Panc1 (cell line): ENCODE results near the gene PRKAG2. TPM values are rescaled to one million over a fixed set of nuclear protein-coding genes. Genes with fewer than 3 reads are reported as not detected.

ENCODE experiments used
- ATAC-seq: fragments of 200-7000 bp; cut with Tn5 transposase; 2 replicates; pipeline ENCODE4 v1.9.1; 2020; ENCODE audit warnings: mild to moderate bottlenecking, moderate library complexity
- BruUV-seq: library from RNA; stranded (reverse); fragments of 400-500 nt; replicated peaks from 2 replicates; lab custom pipeline; 2021; lab: Mats Ljungman, UMichigan
- CTCF ChIA-PET: fragments of 300-600 bp; sonication (Branson Sonifier 250); formaldehyde crosslinking; loops from one replicate; lab custom pipeline; 2022; ENCODE audit warnings: antibody characterized with exemption; lab: Charles Lee
- POLR2A ChIA-PET: fragments of 300-600 bp; sonication (Branson Sonifier 250); formaldehyde crosslinking; loops from one replicate; lab custom pipeline; 2022; ENCODE audit warnings: antibody characterized with exemption; lab: Charles Lee
- DNase-seq: peaks from one replicate; pipeline ENCODE4 v3.0.0-alpha.2; 2010; ENCODE audit warnings: low read depth, low spot score
- H3K27ac ChIP-seq: 2 replicates; pipeline ENCODE4 v1.5.1; 2011; ENCODE audit warnings: mild to moderate bottlenecking, low read length, inconsistent platforms
- H3K27me3 ChIP-seq: fragments of 200-500 bp; sonication (Bioruptor generic); 2 replicates; pipeline ENCODE4 v1.6.0; 2014; ENCODE audit warnings: low read length, inconsistent platforms; ENCODE audit not compliant: control insufficient read depth, insufficient read depth
- H3K36me3 ChIP-seq: fragments of 200-500 bp; sonication (Bioruptor generic); 2 replicates; pipeline ENCODE4 v1.5.1; 2014; ENCODE audit warnings: inconsistent platforms, mild to moderate bottlenecking, low read length, moderate library complexity; ENCODE audit not compliant: control insufficient read depth, insufficient read depth
- H3K4me1 ChIP-seq: 2 replicates; pipeline ENCODE4 v1.5.1; 2011; ENCODE audit warnings: inconsistent platforms, mild to moderate bottlenecking, low read length, moderate library complexity; ENCODE audit not compliant: control insufficient read depth, insufficient read depth
- H3K4me3 ChIP-seq, 2 experiments: 2 replicates each; pipeline ENCODE4 v1.5.1; 2011 to 2012; ENCODE audit warnings: low read depth in 2 of 2, low read length in 2 of 2, mild to moderate bottlenecking in 2 of 2, inconsistent platforms in 1 of 2, moderate library complexity in 1 of 2
- H3K9me3 ChIP-seq: fragments of 200-500 bp; sonication (Bioruptor generic); 2 replicates; pipeline ENCODE4 v1.5.1; 2014; ENCODE audit warnings: low read depth, mild to moderate bottlenecking, inconsistent platforms, low read length, moderate library complexity; ENCODE audit not compliant: control insufficient read depth, insufficient read depth
- CTCF ChIP-seq: fragments of 450-650 bp; IDR thresholded peaks from 2 replicates; pipeline ENCODE4 v1.5.1; 2017; ENCODE audit warnings: mild to moderate bottlenecking
- POLR2AphosphoS5 ChIP-seq: IDR thresholded peaks from 2 replicates; pipeline ENCODE4 v1.6.1; 2012; ENCODE audit warnings: mild to moderate bottlenecking, low read depth, low read length, moderate library complexity
- REST ChIP-seq, 2 experiments: IDR thresholded peaks; 2 replicates each; pipeline ENCODE4 v1.6.1; 2011 to 2012; ENCODE audit warnings: low read depth in 2 of 2, control low read depth in 1 of 2, low read length in 1 of 2, mild to moderate bottlenecking in 1 of 2, moderate library complexity in 1 of 2; ENCODE audit not compliant: insufficient read depth in 1 of 2
- SIN3A ChIP-seq: IDR thresholded peaks from 2 replicates; pipeline ENCODE4 v1.6.1; 2012; ENCODE audit warnings: low read depth, mild to moderate bottlenecking, low read length, moderate library complexity, borderline replicate concordance; ENCODE audit not compliant: insufficient read depth
- TCF7L2 ChIP-seq: IDR thresholded peaks from 2 replicates; pipeline ENCODE4 v1.6.1; 2011; ENCODE audit warnings: mild to moderate bottlenecking, low read depth, low read length, inconsistent platforms
- in situ Hi-C: cut with HindIII; loops from 2 replicates; pipeline ENCODE4 v1.10.0; 2016; ENCODE audit warnings: low sequenced_read_pairs, low pct_unique_long_range_greater_than_20kb
- intact Hi-C: fragments of 100-400 bp; cut with micrococcal nuclease; formaldehyde crosslinking; loops from one replicate; pipeline ENCODE4 v1.10.0; 2022; ENCODE audit not compliant: unreplicated experiment
- total RNA-seq: library from RNA; stranded (reverse); gene quantifications from one replicate; pipeline ENCODE4 v1.2.1, GENCODE V29; 2021; ENCODE audit not compliant: unreplicated experiment

Gene PRKAG2
- total RNA-seq, 1 experiment from 2014 or later: 71.6 TPM

GRCh38 chr7:151588982-151589381 is 287.9 kb downstream of the PRKAG2 start:
- no peaks in the 10 kb centered on the region for H3K27me3 ChIP-seq
- in situ Hi-C loops (no loop called here), intact Hi-C loops (no loop called here)
- H3K4me1 ChIP-seq: no peaks in the 10 kb centered on the region
- no peaks in the 10 kb centered on the region for H3K36me3 ChIP-seq
- DNase-seq: no peak
- H3K9me3 ChIP-seq: no peaks in the 10 kb centered on the region
- BruUV-seq: no TSS peak
- ATAC-seq: no peak
- H3K27ac ChIP-seq: no peak overlapping the region
- H3K4me3 ChIP-seq: no peak overlapping the region
- CTCF ChIA-PET: no interaction called here
- POLR2A ChIA-PET: interaction anchor here (0.5 kb wide), 1 partner anchor 15 kb away, joined by 3 read pairs; no protein-coding TSS in a partner anchor
- TF ChIP-seq POLR2AphosphoS5: no peak
- no peak for TF ChIP-seq TCF7L2

- POLR2A ChIA-PET: no interaction called here
These were observed 290.2 kb downstream of the PRKAG2 start for GRCh38 chr7:151586531-151587260.

More at GRCh38 chr7:151586531-151587260, 290.2 kb downstream of the PRKAG2 start:
- ATAC-seq: no peak
- no peaks in the 10 kb centered on the region for H3K36me3 ChIP-seq
- CTCF ChIA-PET: no interaction called here
- DNase-seq: no peak
- no peak overlapping the region for H3K27ac ChIP-seq
- TF ChIP-seq SIN3A: no peak
- TF ChIP-seq POLR2AphosphoS5: no peak
- no peak for TF ChIP-seq CTCF
- TF ChIP-seq TCF7L2: no peak
- no peak for TF ChIP-seq REST (IDR thresholded peaks at IDR 0.05; ENCODE audit: insufficient read depth in 1 of 2, low read depth in 2 of 2, low read length in 1 of 2)
- no TSS peak for BruUV-seq
- no peaks in the 10 kb centered on the region for H3K27me3 ChIP-seq
- no peak overlapping the region for H3K4me3 ChIP-seq
- H3K9me3 ChIP-seq: no peaks in the 10 kb centered on the region
- in situ Hi-C loops (no loop called here), intact Hi-C loops (no loop called here)
- H3K4me1 ChIP-seq: no peaks in the 10 kb centered on the region
